ENCODE results near the gene CSN2. TPM values are rescaled to one million over a fixed set of nuclear protein-coding genes. Genes with fewer than 3 reads are reported as not detected.

CSN2 gene
- total RNA-seq, 1 experiment from 2014 or later = not detected

GRCh38 chr4:69986663-69987062 is 21.1 kb upstream of the CSN2 start:
- Histone ChIP-seq H3K9ac (ENCODE audit: low read length) (no peak overlapping the region), H4K20me1 (ENCODE audit: insufficient read depth, low read depth, low read length) (no peaks in the 10 kb centered on the region)
- DNase-seq = no peak

GRCh38 chr4:69984030-69984443 is 18.5 kb upstream of the CSN2 start:
- Histone ChIP-seq H3K27me3 (ENCODE audit: low read length) (no peaks in the 10 kb centered on the region), H3K4me3 (ENCODE audit: low read length) (no peak overlapping the region), H4K20me1 (ENCODE audit: insufficient read depth, low read depth, low read length) (no peaks in the 10 kb centered on the region), H3K4me2 (ENCODE audit: low read depth, low read length, poor library complexity, severe bottlenecking) (no peak overlapping the region), H3K4me1 (ENCODE audit: low read length) (no peaks in the 10 kb centered on the region), H3K27ac (ENCODE audit: low read length) (no peak overlapping the region), H2AFZ (ENCODE audit: low read length) (no peak overlapping the region), H3K9ac (ENCODE audit: low read length) (no peak overlapping the region), H3K36me3 (ENCODE audit: insufficient read depth, low read length) (no peaks in the 10 kb centered on the region), H3K9me3 (ENCODE audit: low read length) (no peaks in the 10 kb centered on the region), H3K9me2 (replicated peaks; ENCODE audit: insufficient read depth, low read length) (no peaks in the 10 kb centered on the region; the same call in 1 of the 2 replicates), H3K79me2 (ENCODE audit: low read length) (no peaks in the 10 kb centered on the region)
- no peak for DNase-seq

More at GRCh38 chr4:69986663-69987062, 21.1 kb upstream of the CSN2 start:
- Histone ChIP-seq H3K27me3 (ENCODE audit: low read length) (no peaks in the 10 kb centered on the region), H3K4me1 (ENCODE audit: low read length) (no peaks in the 10 kb centered on the region), H3K4me3 (ENCODE audit: low read length) (no peak overlapping the region), H3K79me2 (ENCODE audit: low read length) (no peaks in the 10 kb centered on the region), H3K27ac (ENCODE audit: low read length) (no peak overlapping the region), H3K4me2 (ENCODE audit: low read depth, low read length, poor library complexity, severe bottlenecking) (no peak overlapping the region), H3K9me2 (replicated peaks; ENCODE audit: insufficient read depth, low read length) (no peaks in the 10 kb centered on the region; the same call in 1 of the 2 replicates), H3K36me3 (ENCODE audit: insufficient read depth, low read length) (no peaks in the 10 kb centered on the region), H3K9me3 (ENCODE audit: low read length) (no peaks in the 10 kb centered on the region), H2AFZ (ENCODE audit: low read length) (no peak overlapping the region)

DNA sequence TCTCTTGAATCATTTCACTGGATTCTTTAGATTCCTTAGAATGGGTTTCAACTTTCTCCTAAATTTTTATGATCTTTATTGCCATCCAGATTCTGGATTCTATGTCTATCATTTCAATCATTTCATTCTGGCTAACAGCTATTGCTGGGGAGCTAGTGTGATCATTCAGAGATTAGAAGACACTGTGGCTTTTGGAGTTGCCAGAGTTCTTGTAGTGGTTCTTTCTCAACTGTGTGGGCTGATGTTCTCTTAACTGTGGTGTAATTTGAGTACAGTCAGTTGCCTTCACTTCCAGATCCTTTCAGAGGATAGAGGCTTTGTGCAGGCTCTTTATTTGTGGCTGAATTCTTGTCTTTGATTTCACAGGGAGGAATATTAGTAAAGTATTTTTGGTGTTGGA is 12.1 kb upstream of the CSN2 start:
- H3K4me1 ChIP-seq (ENCODE audit: low read length) = no peaks in the 10 kb centered on the region
- no peak overlapping the region for H3K4me2 ChIP-seq (ENCODE audit: low read depth, low read length, poor library complexity, severe bottlenecking)
- H2AFZ ChIP-seq (ENCODE audit: low read length) = no peak overlapping the region
- no peaks in the 10 kb centered on the region for H3K27me3 ChIP-seq (ENCODE audit: low read length)
- H3K9me3 ChIP-seq (ENCODE audit: low read length) = no peaks in the 10 kb centered on the region
- H3K79me2 ChIP-seq (ENCODE audit: low read length) = no peaks in the 10 kb centered on the region
- no peak overlapping the region for H3K9ac ChIP-seq (ENCODE audit: low read length)
- no peak overlapping the region for H3K4me3 ChIP-seq (ENCODE audit: low read length)
- no peaks in the 10 kb centered on the region for H4K20me1 ChIP-seq (ENCODE audit: insufficient read depth, low read depth, low read length)
- H3K36me3 ChIP-seq (ENCODE audit: insufficient read depth, low read length) = no peaks in the 10 kb centered on the region
- no peak for DNase-seq
- no peak overlapping the region for H3K27ac ChIP-seq (ENCODE audit: low read length)
- H3K9me2 ChIP-seq (replicated peaks; ENCODE audit: insufficient read depth, low read length) = no peaks in the 10 kb centered on the region; the same call in 1 of the 2 replicates

GRCh38 chr4:69974631-69975030 is 9.1 kb upstream of the CSN2 start:
- H2AFZ ChIP-seq (ENCODE audit: low read length) = no peak overlapping the region
- no peak overlapping the region for H3K4me2 ChIP-seq (ENCODE audit: low read depth, low read length, poor library complexity, severe bottlenecking)
- H3K4me3 ChIP-seq (ENCODE audit: low read length) = no peak overlapping the region
- DNase-seq = no peak
- no peak overlapping the region for H3K27ac ChIP-seq (ENCODE audit: low read length)
- no peaks in the 10 kb centered on the region for H3K79me2 ChIP-seq (ENCODE audit: low read length)
- no peaks in the 10 kb centered on the region for H3K27me3 ChIP-seq (ENCODE audit: low read length)
- no peaks in the 10 kb centered on the region for H3K36me3 ChIP-seq (ENCODE audit: insufficient read depth, low read length)
- no peaks in the 10 kb centered on the region for H3K4me1 ChIP-seq (ENCODE audit: low read length)
- H4K20me1 ChIP-seq (ENCODE audit: insufficient read depth, low read depth, low read length) = no peaks in the 10 kb centered on the region
- no peaks in the 10 kb centered on the region for H3K9me2 ChIP-seq (replicated peaks; ENCODE audit: insufficient read depth, low read length)
- no peak overlapping the region for H3K9ac ChIP-seq (ENCODE audit: low read length)
- H3K9me3 ChIP-seq (ENCODE audit: low read length) = no peaks in the 10 kb centered on the region

GRCh38 chr4:69970071-69970470 is 4.5 kb upstream of the CSN2 start:
- no peak for DNase-seq
- no peak overlapping the region for H3K4me3 ChIP-seq (ENCODE audit: low read length)
- no peaks in the 10 kb centered on the region for H3K9me3 ChIP-seq (ENCODE audit: low read length)
- H3K4me2 ChIP-seq (ENCODE audit: low read depth, low read length, poor library complexity, severe bottlenecking) = no peak overlapping the region
- no peak overlapping the region for H3K27ac ChIP-seq (ENCODE audit: low read length)
- H4K20me1 ChIP-seq (ENCODE audit: insufficient read depth, low read depth, low read length) = no peaks in the 10 kb centered on the region
- H2AFZ ChIP-seq (ENCODE audit: low read length) = no peak overlapping the region
- H3K9ac ChIP-seq (ENCODE audit: low read length) = no peak overlapping the region
- no peaks in the 10 kb centered on the region for H3K36me3 ChIP-seq (ENCODE audit: insufficient read depth, low read length)
- H3K79me2 ChIP-seq (ENCODE audit: low read length) = no peaks in the 10 kb centered on the region
- H3K4me1 ChIP-seq (ENCODE audit: low read length) = no peaks in the 10 kb centered on the region
- no peaks in the 10 kb centered on the region for H3K9me2 ChIP-seq (replicated peaks; ENCODE audit: insufficient read depth, low read length)
- no peaks in the 10 kb centered on the region for H3K27me3 ChIP-seq (ENCODE audit: low read length)

- Histone ChIP-seq H3K9me2 (replicated peaks; ENCODE audit: insufficient read depth, low read length) (no peaks in the 10 kb centered on the region), H3K79me2 (ENCODE audit: low read length) (no peaks in the 10 kb centered on the region), H3K4me2 (ENCODE audit: low read depth, low read length, poor library complexity, severe bottlenecking) (no peak overlapping the region), H3K9ac (ENCODE audit: low read length) (no peak overlapping the region), H3K27ac (ENCODE audit: low read length) (no peak overlapping the region), H3K27me3 (ENCODE audit: low read length) (no peaks in the 10 kb centered on the region), H3K4me1 (ENCODE audit: low read length) (no peaks in the 10 kb centered on the region), H2AFZ (ENCODE audit: low read length) (no peak overlapping the region), H3K4me3 (ENCODE audit: low read length) (no peak overlapping the region), H4K20me1 (ENCODE audit: insufficient read depth, low read depth, low read length) (no peaks in the 10 kb centered on the region), H3K9me3 (ENCODE audit: low read length) (no peaks in the 10 kb centered on the region), H3K36me3 (ENCODE audit: insufficient read depth, low read length) (no peaks in the 10 kb centered on the region)
- DNase-seq = no peak
These were observed 8.3 kb downstream of the CSN2 start for GRCh38 chr4:69957209-69957608.

GRCh38 chr4:69951602-69952001 is 13.9 kb downstream of the CSN2 start:
- Histone ChIP-seq H3K4me3 (ENCODE audit: low read length) (no peak overlapping the region), H3K36me3 (ENCODE audit: insufficient read depth, low read length) (no peaks in the 10 kb centered on the region)

GRCh38 chr4:69936566-69936965 is 29.0 kb downstream of the CSN2 start:
- no peak for DNase-seq
- H3K27ac ChIP-seq (ENCODE audit: low read length) = no peak overlapping the region
- no peak overlapping the region for H3K4me3 ChIP-seq (ENCODE audit: low read length)
- no peak overlapping the region for H3K4me2 ChIP-seq (ENCODE audit: low read depth, low read length, poor library complexity, severe bottlenecking)
- no peaks in the 10 kb centered on the region for H4K20me1 ChIP-seq (ENCODE audit: insufficient read depth, low read depth, low read length)
- no peaks in the 10 kb centered on the region for H3K9me3 ChIP-seq (ENCODE audit: low read length)
- H3K9me2 ChIP-seq (replicated peaks; ENCODE audit: insufficient read depth, low read length) = no peaks in the 10 kb centered on the region
- no peaks in the 10 kb centered on the region for H3K4me1 ChIP-seq (ENCODE audit: low read length)
- H3K79me2 ChIP-seq (ENCODE audit: low read length) = no peaks in the 10 kb centered on the region
- no peaks in the 10 kb centered on the region for H3K36me3 ChIP-seq (ENCODE audit: insufficient read depth, low read length)
- H3K27me3 ChIP-seq (ENCODE audit: low read length) = no peaks in the 10 kb centered on the region
- no peak overlapping the region for H3K9ac ChIP-seq (ENCODE audit: low read length)
- no peak overlapping the region for H2AFZ ChIP-seq (ENCODE audit: low read length)

More at GRCh38 chr4:69951602-69952001, 13.9 kb downstream of the CSN2 start:
- Histone ChIP-seq H3K9me2 (replicated peaks; ENCODE audit: insufficient read depth, low read length) (no peaks in the 10 kb centered on the region), H3K27ac (ENCODE audit: low read length) (no peak overlapping the region), H3K79me2 (ENCODE audit: low read length) (no peaks in the 10 kb centered on the region), H3K4me2 (ENCODE audit: low read depth, low read length, poor library complexity, severe bottlenecking) (no peak overlapping the region), H2AFZ (ENCODE audit: low read length) (no peak overlapping the region), H3K9me3 (ENCODE audit: low read length) (no peaks in the 10 kb centered on the region), H3K27me3 (ENCODE audit: low read length) (no peaks in the 10 kb centered on the region), H3K4me1 (ENCODE audit: low read length) (no peaks in the 10 kb centered on the region), H4K20me1 (ENCODE audit: insufficient read depth, low read depth, low read length) (no peaks in the 10 kb centered on the region), H3K9ac (ENCODE audit: low read length) (no peak overlapping the region)
- no peak for DNase-seq

GRCh38 chr4:69934150-69934549 is 31.4 kb downstream of the CSN2 start:
- H3K27ac ChIP-seq (ENCODE audit: low read length) = no peak overlapping the region
- H4K20me1 ChIP-seq (ENCODE audit: insufficient read depth, low read depth, low read length) = no peaks in the 10 kb centered on the region
- no peak overlapping the region for H3K4me2 ChIP-seq (ENCODE audit: low read depth, low read length, poor library complexity, severe bottlenecking)
- H3K79me2 ChIP-seq (ENCODE audit: low read length) = no peaks in the 10 kb centered on the region
- DNase-seq = no peak
- no peaks in the 10 kb centered on the region for H3K9me3 ChIP-seq (ENCODE audit: low read length)
- H3K27me3 ChIP-seq (ENCODE audit: low read length) = no peaks in the 10 kb centered on the region
- H2AFZ ChIP-seq (ENCODE audit: low read length) = no peak overlapping the region
- no peak overlapping the region for H3K9ac ChIP-seq (ENCODE audit: low read length)
- H3K4me3 ChIP-seq (ENCODE audit: low read length) = no peak overlapping the region
- H3K4me1 ChIP-seq (ENCODE audit: low read length) = no peaks in the 10 kb centered on the region
- no peaks in the 10 kb centered on the region for H3K36me3 ChIP-seq (ENCODE audit: insufficient read depth, low read length)
- H3K9me2 ChIP-seq (replicated peaks; ENCODE audit: insufficient read depth, low read length) = no peaks in the 10 kb centered on the region
